H1 (cell line): ENCODE data around the gene HM13. TPM values are rescaled to one million over a fixed set of nuclear protein-coding genes. Genes with fewer than 3 reads are reported as not detected.

Experiments used
- CTCF ChIA-PET: fragments of 300-600 bp; sonication (Branson Sonifier 250); formaldehyde crosslinking; loops from one replicate; lab custom pipeline; 2021; ENCODE audit not compliant: partially characterized antibody; lab: Charles Lee
- POLR2A ChIA-PET: fragments of 300-600 bp; sonication (Branson Sonifier 250); formaldehyde crosslinking; loops from one replicate; lab custom pipeline; 2021; ENCODE audit warnings: inconsistent platforms; ENCODE audit not compliant: partially characterized antibody; lab: Charles Lee
- DNase-seq, 2 experiments: peaks; one replicate each; pipeline versions ENCODE4 v3.0.0 to v3.0.0-alpha.2; 2010 to 2022; ENCODE audit warnings: low spot score in 2 of 2, low read depth in 1 of 2, mixed read lengths in 1 of 2
- FAIRE-seq: peaks from 2 replicates; lab custom pipeline; 2011; peaks lifted over from hg19 to GRCh38; lab: Jason Lieb, UNC
- H2AFZ ChIP-seq: 2 replicates; pipeline ENCODE4 v1.8.1; 2012; ENCODE audit warnings: low read length, inconsistent platforms
- H2AK5ac ChIP-seq: 2 replicates; pipeline ENCODE4 v1.6.1; 2013; ENCODE audit warnings: low read depth, low read length
- H2BK120ac ChIP-seq: replicated peaks from 2 replicates; pipeline ENCODE3; 2013; ENCODE audit warnings: low read depth, low read length, inconsistent platforms
- H2BK12ac ChIP-seq: 2 replicates; pipeline ENCODE4 v1.6.1; 2013; ENCODE audit warnings: low read depth, low read length
- H2BK15ac ChIP-seq: 2 replicates; pipeline ENCODE4 v1.6.1; 2013; ENCODE audit warnings: low read length
- H2BK20ac ChIP-seq: 2 replicates; pipeline ENCODE4 v1.6.1; 2013; ENCODE audit warnings: low read length
- H2BK5ac ChIP-seq: 2 replicates; pipeline ENCODE4 v1.6.1; 2013; ENCODE audit warnings: low read depth, low read length
- H3K14ac ChIP-seq: 2 replicates; pipeline ENCODE4 v1.6.1; 2013; ENCODE audit warnings: inconsistent platforms; ENCODE audit not compliant: insufficient read length
- H3K18ac ChIP-seq: 2 replicates; pipeline ENCODE4 v1.6.1; 2013; ENCODE audit warnings: low read length; ENCODE audit errors: extremely low read depth
- H3K23ac ChIP-seq: 2 replicates; pipeline ENCODE4 v1.6.1; 2013; ENCODE audit warnings: inconsistent platforms; ENCODE audit not compliant: insufficient read length
- H3K23me2 ChIP-seq: 2 replicates; pipeline ENCODE4 v1.6.1; 2013; ENCODE audit warnings: low read depth, low read length
- H3K27ac ChIP-seq: 2 replicates; pipeline ENCODE4 v1.6.1; 2011; ENCODE audit warnings: low read depth, low read length, inconsistent platforms
- H3K27me3 ChIP-seq, 4 experiments: replicated peaks in 1 of 4; 1 replicate in 1 of 4; 2 replicates in 3 of 4; pipeline versions ENCODE4 v1.6.1 to v1.8.1; 2011 to 2013; ENCODE audit warnings: low read length in 3 of 4, mild to moderate bottlenecking in 3 of 4, inconsistent platforms in 2 of 4, mixed read lengths in 2 of 4, moderate library complexity in 1 of 4; ENCODE audit not compliant: control insufficient read depth in 3 of 4, insufficient read depth in 3 of 4; ENCODE audit errors: extremely low read depth in 1 of 4
- H3K36me3 ChIP-seq, 4 experiments: 2 replicates each; pipeline versions ENCODE4 v1.6.1 to v1.8.1; 2011 to 2013; ENCODE audit warnings: mild to moderate bottlenecking in 4 of 4, low read length in 3 of 4, moderate library complexity in 2 of 4, control low read depth in 1 of 4, inconsistent platforms in 1 of 4; ENCODE audit not compliant: insufficient read depth in 4 of 4, control insufficient read depth in 2 of 4
- H3K4ac ChIP-seq: replicated peaks from 2 replicates; pipeline ENCODE3; 2013; ENCODE audit warnings: low read length, low read depth, mixed read lengths, inconsistent platforms; ENCODE audit not compliant: insufficient read length
- H3K4me1 ChIP-seq, 4 experiments: replicated peaks in 1 of 4; 1 replicate in 1 of 4; 2 replicates in 3 of 4; pipeline versions ENCODE4 v1.6.1 to v1.8.1; 2011 to 2013; ENCODE audit warnings: low read length in 3 of 4, inconsistent platforms in 2 of 4, mixed read lengths in 1 of 4; ENCODE audit not compliant: insufficient read depth in 4 of 4, control insufficient read depth in 3 of 4
- H3K4me2 ChIP-seq, 2 experiments: 2 replicates each; pipeline versions ENCODE4 v1.6.1 to v1.8.1; 2011 to 2013; ENCODE audit warnings: low read depth in 2 of 2, low read length in 2 of 2, control low read depth in 1 of 2, inconsistent platforms in 1 of 2, mild to moderate bottlenecking in 1 of 2; ENCODE audit not compliant: insufficient read depth in 1 of 2
- H3K4me3 ChIP-seq, 4 experiments: fragments of 200-600, 300-600 bp in 1 of 4; sonication (generic), shearing (Covaris generic), sonication (Bioruptor Twin) in 1 of 4; 2 replicates each; pipeline versions ENCODE4 v1.5.1 to v1.8.1; 2011 to 2016; ENCODE audit warnings: low read length in 4 of 4, low read depth in 3 of 4, control low read depth in 2 of 4, inconsistent platforms in 2 of 4, mild to moderate bottlenecking in 2 of 4, mixed read lengths in 1 of 4, moderate library complexity in 1 of 4; ENCODE audit not compliant: insufficient read depth in 2 of 4; ENCODE audit errors: extremely low read depth in 1 of 4
- H3K56ac ChIP-seq: replicated peaks from 2 replicates; pipeline ENCODE3; 2013; ENCODE audit warnings: low read depth, mild to moderate bottlenecking, mixed read lengths, low read length, inconsistent platforms; ENCODE audit not compliant: insufficient read length
- H3K79me1 ChIP-seq: 2 replicates; pipeline ENCODE4 v1.6.1; 2013; ENCODE audit warnings: low read depth, low read length, control low read depth
- H3K79me2 ChIP-seq, 2 experiments: 2 replicates each; pipeline versions ENCODE4 v1.6.1 to v1.8.1; 2012 to 2013; ENCODE audit warnings: low read length in 2 of 2, mild to moderate bottlenecking in 2 of 2, inconsistent platforms in 1 of 2; ENCODE audit not compliant: insufficient read depth in 2 of 2, control insufficient read depth in 1 of 2
- H3K9ac ChIP-seq, 4 experiments: replicated peaks in 1 of 4; 1 replicate in 1 of 4; 2 replicates in 3 of 4; pipeline versions ENCODE4 v1.6.1 to v1.8.1; 2011 to 2013; ENCODE audit warnings: low read depth in 3 of 4, low read length in 3 of 4, control low read depth in 2 of 4, mild to moderate bottlenecking in 2 of 4, moderate library complexity in 2 of 4, inconsistent platforms in 1 of 4; ENCODE audit errors: extremely low read depth in 1 of 4
- H3K9me3 ChIP-seq, 2 experiments: 2 replicates each; pipeline versions ENCODE4 v1.6.1 to v1.8.1; 2012 to 2013; ENCODE audit warnings: mild to moderate bottlenecking in 2 of 2, moderate library complexity in 2 of 2, control low read depth in 1 of 2, inconsistent platforms in 1 of 2, low read depth in 1 of 2, low read length in 1 of 2, mixed read lengths in 1 of 2; ENCODE audit not compliant: insufficient read depth in 2 of 2
- H4K20me1 ChIP-seq, 2 experiments: replicated peaks in 1 of 2; 2 replicates each; pipeline versions ENCODE3 to v1.8.1; 2011 to 2013; ENCODE audit warnings: inconsistent platforms in 2 of 2, low read length in 2 of 2, mild to moderate bottlenecking in 1 of 2; ENCODE audit not compliant: insufficient read depth in 2 of 2, control insufficient read depth in 1 of 2
- H4K5ac ChIP-seq: 2 replicates; pipeline ENCODE4 v1.6.1; 2013; ENCODE audit warnings: low read length, low read depth, mixed read lengths, inconsistent platforms; ENCODE audit not compliant: insufficient read length
- H4K8ac ChIP-seq: 2 replicates; pipeline ENCODE4 v1.8.0; 2013; ENCODE audit warnings: mild to moderate bottlenecking, moderate library complexity, low read length, inconsistent platforms; ENCODE audit not compliant: insufficient read depth; ENCODE audit errors: extremely low read depth
- H4K91ac ChIP-seq: replicated peaks from 2 replicates; pipeline ENCODE3; 2013; ENCODE audit warnings: low read length, mixed read lengths, inconsistent platforms; ENCODE audit not compliant: insufficient read length
- ATF2 ChIP-seq: IDR thresholded peaks from 2 replicates; pipeline ENCODE4 v1.6.1; 2012; ENCODE audit warnings: low read length, inconsistent platforms
- ATF3 ChIP-seq: IDR thresholded peaks from 2 replicates; pipeline ENCODE4 v1.6.1; 2011; ENCODE audit warnings: low read depth, mild to moderate bottlenecking, low read length; ENCODE audit not compliant: insufficient read depth
- HDAC2 ChIP-seq, 2 experiments: fragments of 300-600 bp in 1 of 2; sonication (generic) in 1 of 2; IDR thresholded peaks; 2 replicates each; pipeline ENCODE4 v1.6.1; 2011 to 2012; ENCODE audit warnings: low read depth in 2 of 2, low read length in 2 of 2, mild to moderate bottlenecking in 2 of 2, moderate library complexity in 2 of 2, borderline replicate concordance in 1 of 2, inconsistent platforms in 1 of 2
- KDM1A ChIP-seq: fragments of 200-600, 300-600 bp; sonication (generic); IDR thresholded peaks from 2 replicates; pipeline ENCODE4 v1.7.1; 2016; ENCODE audit warnings: mild to moderate bottlenecking, low read length, borderline replicate concordance
- WGBS, 2 experiments: shearing (Covaris generic) in 1 of 2; methylation state at CpG; one replicate each; pipeline versions ENCODE4 v1.1.6 to v1.1.7; 2013 to 2015; ENCODE audit warnings: low lambda C conversion rate in 2 of 2, mixed read lengths in 2 of 2, inconsistent platforms in 1 of 2, low coverage in 1 of 2, missing lambda C conversion rate in 1 of 2; ENCODE audit not compliant: insufficient replicate concordance in 2 of 2, insufficient coverage in 1 of 2, insufficient read length in 1 of 2; ENCODE audit errors: extremely low coverage in 1 of 2, missing lambda C conversion rate in 1 of 2; 5-methylcytosine and 5-hydroxymethylcytosine counted together
- polyA plus RNA-seq, 7 experiments: library from polyadenylated mRNA; depleted of rRNA in 3 of 7; stranded (reverse) in 5 of 7; unstranded in 2 of 7; fragments of >200 nt in 5 of 7; fragments of 200-250 nt in 2 of 7; gene quantifications; 1 replicate in 5 of 7; 2 replicates in 1 of 7; 4 replicates in 1 of 7; pipeline versions ENCODE4 v1.2.1 to v1.2.3, GENCODE V29; 2011 to 2013; ENCODE audit warnings: missing spikeins in 2 of 7, mixed read lengths in 2 of 7
- total RNA-seq: library from RNA; stranded (reverse); fragmentation: NEBNext Ultra II Directional; extraction: Animal tissue kit (Norgen Biotek cat#: 25700); gene quantifications from 2 replicates; pipeline ENCODE4 v1.2.1, GENCODE V29; 2021

HM13 gene
- total and polyA plus RNA-seq, 2 of the 8 experiments (the other 6 are each of a cell fraction or from before 2014, with no cell fraction given) = 118 to 183 TPM

GRCh38 chr20:31604567-31605030, 90.4 kb downstream of the HM13 start:
- Histone ChIP-seq H3K27ac (peak overlapping the region; percentile 64; the same call in 1 of the 2 replicates), H2BK120ac (peak overlapping the region; percentile 12), H3K23me2 (peaks cover 10% of the 10 kb centered on the region), H2BK15ac (no peak overlapping the region), H3K36me3 (peaks cover 0 to 11% (median 0%) of the 10 kb centered on the region in 4 experiments; a peak in 1 of 8 replicates), H3K23ac (no peak overlapping the region), H3K18ac (peak overlapping the region; percentile 78; the same call in 1 of the 2 replicates), H3K9ac (peak overlapping the region in 3 of 4 experiments; percentile 42 to 73 (median 66); a peak in 4 of 7 replicates), H3K27me3 (peaks cover 0 to 4% (median 0%) of the 10 kb centered on the region in 4 experiments; a peak in 2 of 7 replicates), H4K91ac (peak overlapping the region; percentile 54), H3K9me3 (no peaks in the 10 kb centered on the region), H3K4me1 (peaks cover 19 to 36% (median 26%) of the 10 kb centered on the region in 4 experiments), H4K8ac (peak overlapping the region; percentile 90; the same call in 1 of the 2 replicates), H4K5ac (peak overlapping the region; percentile 46), H3K4me2 (peak overlapping the region; percentile 80 to 88), H2AFZ (no peak overlapping the region), H3K79me2 (peaks cover 8 to 20% of the 10 kb centered on the region in 2 experiments; a peak in 3 of 4 replicates), H2AK5ac (no peak overlapping the region), H4K20me1 (peaks cover 0 to 9% of the 10 kb centered on the region in 2 experiments), H3K4ac (peak overlapping the region; percentile 71), H3K79me1 (no peaks in the 10 kb centered on the region), H3K14ac (no peak overlapping the region), H2BK12ac (peak overlapping the region; percentile 60), H3K56ac (no peak overlapping the region), H2BK20ac (no peak overlapping the region), H3K4me3 (peak overlapping the region; percentile 72 to 99 (median 88)), H2BK5ac (peak overlapping the region; percentile 78; the same call in 1 of the 2 replicates)
- ChIA-PET CTCF (interaction anchor here (0.8 to 32.8 kb wide), 8 partner anchors 7 to 119 kb away, joined by 3 to 1559 read pairs (median 6); no protein-coding TSS in a partner anchor), POLR2A (interaction anchor here (0.8 to 26.1 kb wide), 12 partner anchors 8 to 134 kb away, joined by 3 to 1033 read pairs (median 8); partner anchors contain the start of genes BCL2L1 and TPX2)
- TF ChIP-seq HDAC2 (IDR thresholded peaks at IDR 0.05; ENCODE audit: borderline replicate concordance in 1 of 2, low read depth in 2 of 2, low read length in 2 of 2) (0 out of 4 replicates have a peak, but pooled peaks of 1 of the 2 experiments have one; percentile 3), ATF3 (no peak), ATF2 (0 out of 2 replicates have a peak, but pooled peaks have one; percentile 17), KDM1A (peak; percentile 91)
- DNase-seq (no peak), FAIRE-seq (no peak)
- WGBS, 2 experiments = 8% methylated on average over 14 of the region's 14 CpGs; no CpG with 5 or more reads in 1 of the 2 experiments
